GM19099 (cell line): ENCODE data around the gene MMRN2.

Experiments used
- POLR2A ChIP-seq: IDR thresholded peaks from 3 replicates; pipeline ENCODE4 v1.6.1; 2011; ENCODE audit warnings: low read depth; ENCODE audit not compliant: insufficient read length; ENCODE audit errors: extremely low read depth

The MMRN2 gene

DNA sequence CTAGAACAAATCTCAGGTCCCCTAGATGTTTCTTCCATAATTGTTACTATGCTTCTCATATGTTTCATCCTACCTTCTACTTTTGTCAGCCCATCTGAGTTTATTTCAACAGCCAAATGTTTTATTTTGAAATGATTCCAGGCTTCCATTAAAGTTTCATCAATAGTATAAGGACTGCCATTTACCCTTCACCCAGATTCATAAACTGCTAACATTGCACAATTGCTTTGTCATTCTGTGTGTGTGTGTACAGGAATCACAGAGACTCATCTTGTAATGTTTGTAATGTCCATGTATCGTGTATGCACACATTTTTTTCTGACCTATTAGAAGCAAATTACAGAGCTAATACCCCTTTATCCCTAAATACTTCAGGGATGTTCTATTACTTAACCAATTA lies 25.5 kb downstream of the MMRN2 start:
- TF ChIP-seq POLR2A, result no peak

GRCh38 chr10:86929468-86930380 lies 27.7 kb downstream of the MMRN2 start:
- TF ChIP-seq POLR2A, result no peak

DNA sequence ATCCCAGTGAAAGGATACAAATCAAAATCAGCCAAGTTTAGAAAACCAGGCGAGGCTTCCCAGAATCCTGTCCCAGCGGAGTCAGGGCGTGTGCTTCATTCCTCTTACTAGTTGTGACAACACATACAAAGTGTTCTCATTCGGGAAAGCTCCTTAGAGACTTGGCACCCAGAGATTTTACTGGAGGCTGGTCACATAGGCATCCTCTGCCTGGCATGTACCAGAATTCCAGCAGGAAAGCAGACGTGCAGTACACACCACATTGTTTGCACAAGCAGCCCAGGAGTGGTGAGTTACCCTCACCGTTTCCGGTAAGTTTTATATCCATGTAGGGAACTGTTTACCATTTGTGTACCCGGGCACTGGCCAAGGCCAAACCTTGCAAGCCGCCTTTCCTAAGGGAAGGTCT lies 34.9 kb downstream of the MMRN2 start:
- no peak for TF ChIP-seq POLR2A

- no peak for TF ChIP-seq POLR2A
Observed at GRCh38 chr10:86918022-86918471, 39.4 kb downstream of the MMRN2 start.

- no peak for TF ChIP-seq POLR2A
Observed at GRCh38 chr10:86914734-86915133, 42.7 kb downstream of the MMRN2 start.

GRCh38 chr10:86905429-86905828 lies 52.0 kb downstream of the MMRN2 start:
- no peak for TF ChIP-seq POLR2A

GRCh38 chr10:86904600-86904999 lies 52.8 kb downstream of the MMRN2 start:
- no peak for TF ChIP-seq POLR2A

- no peak for TF ChIP-seq POLR2A
Observed at GRCh38 chr10:86900955-86901354, 56.5 kb downstream of the MMRN2 start.

GRCh38 chr10:86899670-86900276 lies 57.6 kb downstream of the MMRN2 start:
- no peak for TF ChIP-seq POLR2A

DNA sequence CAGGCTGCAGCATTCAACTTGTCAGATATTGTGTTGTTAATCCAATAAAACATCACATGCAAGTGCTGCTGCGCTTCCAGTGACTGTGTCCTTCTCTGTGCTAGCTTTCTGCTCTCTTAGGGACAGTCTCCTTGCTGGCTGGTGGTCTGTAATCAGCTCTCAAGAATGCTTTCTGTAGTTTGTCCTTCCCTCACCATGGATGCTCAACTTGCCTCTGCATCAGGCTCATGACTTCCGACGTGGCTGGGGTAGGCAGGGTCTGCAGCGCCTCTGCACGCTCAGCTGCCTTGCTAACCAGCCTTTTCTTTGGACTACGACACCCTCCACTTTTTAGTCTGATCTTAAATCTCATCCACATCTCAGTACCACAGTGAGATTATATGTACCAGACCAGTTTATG lies 58.3 kb downstream of the MMRN2 start:
- no peak for TF ChIP-seq POLR2A

- no peak for TF ChIP-seq POLR2A
Observed at GRCh38 chr10:86898511-86898910, 58.9 kb downstream of the MMRN2 start.

GRCh38 chr10:86889997-86890396 lies 67.4 kb downstream of the MMRN2 start:
- TF ChIP-seq POLR2A, result no peak

GRCh38 chr10:86888585-86889381 lies 68.6 kb downstream of the MMRN2 start:
- TF ChIP-seq POLR2A, result no peak
